Measurements from ENCODE around the gene SLC26A3.

DNA sequence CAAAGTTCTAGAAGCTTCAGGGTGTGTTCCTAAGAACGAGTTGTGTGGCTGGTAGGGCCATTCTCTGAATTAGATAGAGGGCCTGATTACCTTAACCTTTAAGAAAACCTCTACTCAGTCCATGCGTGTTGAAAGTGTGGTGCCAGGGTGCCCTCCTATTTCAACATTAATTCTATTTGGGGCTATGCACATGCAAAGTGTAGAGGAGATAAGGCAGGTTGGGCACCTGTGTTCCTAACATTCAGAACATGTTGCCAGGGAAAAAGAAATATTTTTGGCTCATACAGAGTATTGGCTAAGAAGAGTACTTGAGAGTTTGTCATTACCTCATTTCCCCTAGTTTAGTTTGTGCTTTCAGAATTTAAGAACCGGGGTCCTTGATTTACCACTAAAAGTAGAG lies 20.6 kb downstream of the SLC26A3 start:
- TF ChIP-seq, protein P1, sequence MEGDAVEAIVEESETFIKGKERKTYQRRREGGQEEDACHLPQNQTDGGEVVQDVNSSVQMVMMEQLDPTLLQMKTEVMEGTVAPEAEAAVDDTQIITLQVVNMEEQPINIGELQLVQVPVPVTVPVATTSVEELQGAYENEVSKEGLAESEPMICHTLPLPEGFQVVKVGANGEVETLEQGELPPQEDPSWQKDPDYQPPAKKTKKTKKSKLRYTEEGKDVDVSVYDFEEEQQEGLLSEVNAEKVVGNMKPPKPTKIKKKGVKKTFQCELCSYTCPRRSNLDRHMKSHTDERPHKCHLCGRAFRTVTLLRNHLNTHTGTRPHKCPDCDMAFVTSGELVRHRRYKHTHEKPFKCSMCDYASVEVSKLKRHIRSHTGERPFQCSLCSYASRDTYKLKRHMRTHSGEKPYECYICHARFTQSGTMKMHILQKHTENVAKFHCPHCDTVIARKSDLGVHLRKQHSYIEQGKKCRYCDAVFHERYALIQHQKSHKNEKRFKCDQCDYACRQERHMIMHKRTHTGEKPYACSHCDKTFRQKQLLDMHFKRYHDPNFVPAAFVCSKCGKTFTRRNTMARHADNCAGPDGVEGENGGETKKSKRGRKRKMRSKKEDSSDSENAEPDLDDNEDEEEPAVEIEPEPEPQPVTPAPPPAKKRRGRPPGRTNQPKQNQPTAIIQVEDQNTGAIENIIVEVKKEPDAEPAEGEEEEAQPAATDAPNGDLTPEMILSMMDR (IDR thresholded peaks at IDR 0.05) = no peak
- TF ChIP-seq EZH2 (IDR thresholded peaks at IDR 0.05) (no peak), EZH2phosphoT487 (IDR thresholded peaks at IDR 0.05) (no peak)
